Measurements from ENCODE around the gene NAPA.

DNA sequence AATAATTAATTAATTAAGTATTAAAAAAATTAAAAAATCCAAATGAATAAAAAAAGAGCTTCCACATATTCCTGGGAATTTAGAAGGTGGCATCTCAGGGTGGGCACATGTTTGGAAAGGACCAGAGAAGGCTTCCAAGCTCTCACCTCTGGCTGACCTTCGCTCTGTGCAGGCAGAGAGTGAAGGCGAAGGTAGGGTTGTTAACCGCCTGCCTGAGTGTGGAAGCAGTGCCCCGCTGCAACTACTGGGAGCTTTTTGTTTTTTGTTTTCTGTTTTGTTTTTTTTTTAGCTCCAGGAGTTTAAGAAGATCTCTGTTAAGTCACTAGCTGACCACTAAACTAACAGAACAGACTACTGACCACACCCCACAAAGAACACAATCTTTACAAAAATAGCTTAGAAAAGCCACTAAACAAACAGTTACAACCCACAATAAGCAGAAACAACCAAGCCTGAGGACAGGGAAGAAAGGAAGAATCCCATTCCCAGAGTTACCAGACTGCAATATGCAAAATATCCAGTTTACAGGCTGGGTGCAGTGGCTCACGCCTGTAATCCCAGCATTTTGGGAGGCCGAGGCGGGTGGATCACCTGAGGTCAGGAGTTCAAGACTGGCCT is 46.7 kb upstream of the NAPA start:
- TF ChIP-seq POLR2AphosphoS5 (IDR thresholded peaks at IDR 0.05; ENCODE audit: borderline replicate concordance, low read depth, low read length) (no peak), EZH2 (IDR thresholded peaks at IDR 0.05) (no peak)
